PC-9 (cell line): ENCODE data around the gene CEP20. TPM values are rescaled to one million over a fixed set of nuclear protein-coding genes. Genes with fewer than 3 reads are reported as not detected.
A peak's percentile ranks its signal among the peaks of the same experiment; 100 is the strongest.

Experiments
- BruUV-seq: library from RNA; stranded (reverse); fragments of 400-500 nt; replicated peaks from 2 replicates; lab custom pipeline; 2021; lab: Mats Ljungman, UMichigan
- CTCF ChIA-PET: fragments of 300-600 bp; sonication (Branson Sonifier 250); formaldehyde crosslinking; loops from one replicate; lab custom pipeline; 2022; ENCODE audit warnings: antibody characterized with exemption; lab: Charles Lee
- POLR2A ChIA-PET: fragments of 300-600 bp; sonication (Branson Sonifier 250); formaldehyde crosslinking; loops from one replicate; lab custom pipeline; 2022; ENCODE audit warnings: antibody characterized with exemption; ENCODE audit not compliant: unreplicated experiment; lab: Charles Lee
- DNase-seq, 2 experiments: peaks; one replicate each; pipeline versions ENCODE4 v3.0.0 to v3.0.0-alpha.2; 2015 to 2022; ENCODE audit warnings: mixed read lengths in 1 of 2
- H2AFZ ChIP-seq: fragments of 200-600 bp; sonication (generic); 2 replicates; pipeline ENCODE4 v1.8.1; 2017; ENCODE audit warnings: antibody characterized with exemption
- H3F3A ChIP-seq: fragments of 200-600 bp; sonication (generic); 2 replicates; pipeline ENCODE4 v1.8.1; 2017; ENCODE audit warnings: antibody characterized with exemption, mild to moderate bottlenecking, low read depth; ENCODE audit not compliant: insufficient read depth
- H3K27ac ChIP-seq: fragments of 200-600 bp; sonication (generic); 2 replicates; pipeline ENCODE4 v1.6.1; 2016; ENCODE audit warnings: mixed run types
- H3K27me3 ChIP-seq: fragments of 200-600 bp; sonication (generic); 2 replicates; pipeline ENCODE4 v1.6.1; 2016; ENCODE audit warnings: low read depth, mixed run types; ENCODE audit not compliant: insufficient read depth
- H3K36me3 ChIP-seq: fragments of 200-600 bp; sonication (generic); 2 replicates; pipeline ENCODE4 v1.6.1; 2016; ENCODE audit warnings: low read depth, mixed run types
- H3K4me1 ChIP-seq: fragments of 200-600 bp; sonication (generic); replicated peaks from 2 replicates; pipeline ENCODE4 v1.6.1; 2016; ENCODE audit warnings: mixed run types; ENCODE audit not compliant: insufficient read depth
- H3K4me2 ChIP-seq: fragments of 200-600 bp; sonication (generic); 2 replicates; pipeline ENCODE4 v1.6.1; 2017; ENCODE audit warnings: mixed run types
- H3K4me3 ChIP-seq: fragments of 200-600 bp; sonication (generic); 2 replicates; pipeline ENCODE4 v1.6.1; 2016; ENCODE audit warnings: mixed run types
- H3K79me2 ChIP-seq: fragments of 200-600 bp; sonication (generic); 2 replicates; pipeline ENCODE4 v1.6.1; 2017; ENCODE audit warnings: low read depth, mixed run types
- H3K9me2 ChIP-seq: fragments of 200-600 bp; sonication (generic); 2 replicates; pipeline ENCODE4 v1.8.1; 2017; ENCODE audit warnings: mild to moderate bottlenecking; ENCODE audit not compliant: insufficient read depth
- H3K9me3 ChIP-seq: fragments of 200-600 bp; sonication (generic); 2 replicates; pipeline ENCODE4 v1.8.1; 2016; ENCODE audit warnings: low read depth; ENCODE audit not compliant: insufficient read depth
- H4K20me1 ChIP-seq: fragments of 200-600 bp; sonication (generic); 2 replicates; pipeline ENCODE4 v1.8.1; 2017; ENCODE audit not compliant: insufficient read depth
- EZH2 ChIP-seq: fragments of 200-600 bp; sonication (generic); IDR thresholded peaks from 2 replicates; pipeline ENCODE4 v1.8.0; 2017; ENCODE audit warnings: antibody characterized with exemption, low read depth
- intact Hi-C: fragments of 100-400 bp; cut with micrococcal nuclease; formaldehyde crosslinking; loops from one replicate; pipeline ENCODE4 v1.10.0; 2022; ENCODE audit not compliant: unreplicated experiment
- total RNA-seq: library from RNA; stranded (reverse); gene quantifications from 2 replicates; pipeline ENCODE4 v1.2.3, GENCODE V29; 2021
- TF ChIP-seq, protein P1 (sequence below): fragments of 200-600 bp; sonication (generic); conservative IDR thresholded peaks from 2 replicates; pipeline ENCODE4 v1.6.1; 2017; ENCODE audit warnings: mixed run types, antibody characterized with exemption, mild to moderate bottlenecking, moderate library complexity

The CEP20 gene
- total RNA-seq, 1 experiment from 2014 or later, result 125 TPM

DNA sequence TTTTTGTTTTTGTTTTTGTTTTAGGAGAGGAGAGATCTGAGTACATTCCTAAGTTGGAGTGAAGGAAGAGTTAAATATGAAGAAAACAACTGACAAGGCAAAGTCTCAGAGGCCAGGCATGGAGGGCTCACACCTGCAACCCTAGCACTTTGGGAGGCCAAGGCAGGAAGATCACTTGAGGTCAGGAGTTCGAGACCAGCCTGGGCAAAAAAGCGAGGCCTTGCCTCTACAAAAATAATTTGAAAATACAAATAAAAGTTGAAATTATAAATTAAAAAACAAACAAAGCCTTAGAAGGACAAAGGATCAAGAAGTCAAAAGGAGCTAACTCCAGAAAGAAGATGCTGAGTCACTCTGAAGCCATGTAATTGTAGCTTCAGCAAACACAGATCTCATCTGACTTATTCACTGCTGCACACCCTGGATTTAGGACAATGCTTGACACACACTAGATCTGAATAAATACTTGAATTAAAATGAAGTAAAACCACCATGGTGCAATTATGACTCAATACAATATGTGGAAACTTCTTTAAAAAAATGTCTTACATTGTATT, 9.1 kb downstream of the CEP20 start:
- peaks cover 63% of the 10 kb centered on the region for H3K79me2 ChIP-seq
- no peak overlapping the region for H2AFZ ChIP-seq
- DNase-seq, result peak; percentile 44 to 96
- peaks cover 45% of the 10 kb centered on the region for H3K36me3 ChIP-seq
- H3K4me2 ChIP-seq, result peak overlapping the region; percentile 50
- H3K4me3 ChIP-seq, result no peak overlapping the region
- no peak for TF ChIP-seq EZH2
- TF ChIP-seq, protein P1, sequence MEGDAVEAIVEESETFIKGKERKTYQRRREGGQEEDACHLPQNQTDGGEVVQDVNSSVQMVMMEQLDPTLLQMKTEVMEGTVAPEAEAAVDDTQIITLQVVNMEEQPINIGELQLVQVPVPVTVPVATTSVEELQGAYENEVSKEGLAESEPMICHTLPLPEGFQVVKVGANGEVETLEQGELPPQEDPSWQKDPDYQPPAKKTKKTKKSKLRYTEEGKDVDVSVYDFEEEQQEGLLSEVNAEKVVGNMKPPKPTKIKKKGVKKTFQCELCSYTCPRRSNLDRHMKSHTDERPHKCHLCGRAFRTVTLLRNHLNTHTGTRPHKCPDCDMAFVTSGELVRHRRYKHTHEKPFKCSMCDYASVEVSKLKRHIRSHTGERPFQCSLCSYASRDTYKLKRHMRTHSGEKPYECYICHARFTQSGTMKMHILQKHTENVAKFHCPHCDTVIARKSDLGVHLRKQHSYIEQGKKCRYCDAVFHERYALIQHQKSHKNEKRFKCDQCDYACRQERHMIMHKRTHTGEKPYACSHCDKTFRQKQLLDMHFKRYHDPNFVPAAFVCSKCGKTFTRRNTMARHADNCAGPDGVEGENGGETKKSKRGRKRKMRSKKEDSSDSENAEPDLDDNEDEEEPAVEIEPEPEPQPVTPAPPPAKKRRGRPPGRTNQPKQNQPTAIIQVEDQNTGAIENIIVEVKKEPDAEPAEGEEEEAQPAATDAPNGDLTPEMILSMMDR, result 0 out of 2 replicates have a peak, but pooled peaks have one; percentile 14
- BruUV-seq, result no TSS peak
- H4K20me1 ChIP-seq, result no peaks in the 10 kb centered on the region
- intact Hi-C loops, result loop anchor here (1.0 to 5.0 kb wide), 6 partner anchors 19 to 195 kb away; no protein-coding TSS in a partner anchor
- ChIA-PET CTCF (no interaction called here), POLR2A (interaction anchor here (0.6 to 1.2 kb wide), 5 partner anchors 66 to 193 kb away, joined by 3 to 8 read pairs (median 4); no protein-coding TSS in a partner anchor)
- H3K9me3 ChIP-seq, result no peaks in the 10 kb centered on the region
- H3K9me2 ChIP-seq, result no peaks in the 10 kb centered on the region
- H3F3A ChIP-seq, result peaks cover 62% of the 10 kb centered on the region
- peak overlapping the region; percentile 96 for H3K27ac ChIP-seq
- no peaks in the 10 kb centered on the region for H3K27me3 ChIP-seq
- H3K4me1 ChIP-seq, result peaks cover 42% of the 10 kb centered on the region

GRCh38 chr16:15876503-15876902, 11.9 kb downstream of the CEP20 start:
- POLR2A ChIA-PET, result no interaction called here
- Histone ChIP-seq H3K27ac (peak overlapping the region; percentile 23; the same call in 1 of the 2 replicates), H3K36me3 (peaks cover 47% of the 10 kb centered on the region), H3K4me1 (peaks cover 41% of the 10 kb centered on the region), H3K4me2 (no peak overlapping the region), H2AFZ (no peak overlapping the region), H3K27me3 (no peaks in the 10 kb centered on the region), H3F3A (peaks cover 51% of the 10 kb centered on the region), H3K4me3 (no peak overlapping the region), H3K79me2 (peaks cover 47% of the 10 kb centered on the region), H3K9me3 (no peaks in the 10 kb centered on the region), H4K20me1 (no peaks in the 10 kb centered on the region), H3K9me2 (no peaks in the 10 kb centered on the region)
- no TSS peak for BruUV-seq
- intact Hi-C loops, result loop anchor here (5.0 kb wide), 1 partner anchor 141 kb away; no protein-coding TSS in a partner anchor
- CTCF ChIA-PET, result no interaction called here
- DNase-seq, result peak in 1 of 2 experiments; percentile 43
- TF ChIP-seq, protein P1, result no peak
- no peak for TF ChIP-seq EZH2

DNA sequence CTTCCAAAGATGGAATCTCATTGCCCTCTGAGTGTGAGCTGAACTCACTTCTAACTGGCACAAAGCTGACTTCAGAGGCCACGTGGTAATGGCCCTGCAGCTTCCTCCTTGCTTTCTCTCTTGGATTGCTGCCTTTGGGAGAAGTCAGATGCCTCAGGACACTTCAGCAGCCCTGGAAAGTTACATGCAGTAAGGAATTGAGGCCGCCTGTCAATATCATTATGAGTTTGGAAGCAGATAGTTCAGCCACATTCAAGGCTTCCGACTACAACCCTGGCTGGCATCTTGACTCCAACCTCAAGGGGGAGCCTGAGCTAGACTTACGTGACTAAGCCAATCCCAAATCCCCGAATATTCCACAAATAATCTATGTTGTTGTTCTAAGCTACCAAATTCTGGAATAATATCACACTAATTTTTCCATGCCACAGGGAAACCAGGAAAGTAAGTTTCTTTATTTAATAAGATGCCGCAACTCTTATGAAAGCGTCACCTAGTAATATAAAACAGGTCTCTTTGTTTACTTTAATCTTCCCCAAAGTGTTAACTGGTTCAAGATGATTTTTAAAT, 13.6 kb downstream of the CEP20 start:
- Histone ChIP-seq H3K4me3 (no peak overlapping the region), H3K4me1 (peaks cover 24% of the 10 kb centered on the region), H3K27ac (peak overlapping the region; percentile 27), H3K27me3 (no peaks in the 10 kb centered on the region), H2AFZ (no peak overlapping the region), H3K9me3 (no peaks in the 10 kb centered on the region), H3K9me2 (no peaks in the 10 kb centered on the region), H3K79me2 (peaks cover 37% of the 10 kb centered on the region), H3K4me2 (no peak overlapping the region), H4K20me1 (no peaks in the 10 kb centered on the region), H3K36me3 (peaks cover 48% of the 10 kb centered on the region), H3F3A (peaks cover 39% of the 10 kb centered on the region)
- TF ChIP-seq EZH2, result no peak
- TF ChIP-seq, protein P1, result peak; percentile 81
- intact Hi-C loops, result loop anchor here (1.0 to 5.0 kb wide), 2 partner anchors 142 to 252 kb away; no protein-coding TSS in a partner anchor
- peak; percentile 39 to 57 for DNase-seq
- POLR2A ChIA-PET, result interaction anchor here (0.6 to 1.2 kb wide), 5 partner anchors 14 to 78 kb away, joined by 3 to 13 read pairs (median 7); partner anchors contain the start of gene CEP20
- CTCF ChIA-PET, result interaction anchor here (0.6 to 1.3 kb wide), 9 partner anchors 15 to 200 kb away, joined by 3 to 13 read pairs (median 4); no protein-coding TSS in a partner anchor
- BruUV-seq, result no TSS peak
